A549 (cell line): ENCODE data around the gene DRGX.

ENCODE experiments used
- CBX2 ChIP-seq: fragments of 200-600 bp; sonication (generic); IDR thresholded peaks from 2 replicates; pipeline ENCODE4 v1.6.1; 2016; ENCODE audit warnings: low read depth, mild to moderate bottlenecking, borderline replicate concordance
- CEBPB ChIP-seq, 2 experiments: fragments of >200 bp in 1 of 2; sonication (Bioruptor Twin) in 1 of 2; formaldehyde crosslinking in 1 of 2; IDR thresholded peaks; 2 replicates each; pipeline ENCODE4 v1.6.1; 2012 to 2016
- CTCF ChIP-seq: fragments of >200 bp; sonication (Bioruptor Twin); formaldehyde crosslinking; IDR thresholded peaks from 3 replicates; pipeline ENCODE4 v1.5.1; 2016
- EP300 ChIP-seq, 2 experiments: fragments of >200 bp; sonication (Bioruptor Twin); formaldehyde crosslinking; IDR thresholded peaks; 2 replicates in 1 of 2; 3 replicates in 1 of 2; pipeline ENCODE4 v1.6.1; 2016 to 2017
- HOXB13 ChIP-seq: fragments of 250-450 bp; sonication (Bioruptor Pico); IDR thresholded peaks from 2 replicates; pipeline ENCODE4 v1.5.0; 2020; ENCODE audit warnings: low read depth, mild to moderate bottlenecking, moderate library complexity
- KDM1A ChIP-seq: fragments of 200-600 bp; sonication (generic); IDR thresholded peaks from 2 replicates; pipeline ENCODE4 v1.6.1; 2016; ENCODE audit warnings: low read depth, mild to moderate bottlenecking
- KDM5A ChIP-seq: fragments of 200-600 bp; sonication (generic); IDR thresholded peaks from 2 replicates; pipeline ENCODE4 v1.6.1; 2016; ENCODE audit warnings: antibody characterized with exemption, mild to moderate bottlenecking
- POLR2A ChIP-seq: IDR thresholded peaks from 2 replicates; pipeline ENCODE4 v1.6.1; 2012; ENCODE audit warnings: mild to moderate bottlenecking, low read length
- RAD21 ChIP-seq, 2 experiments: fragments of >200 bp in 1 of 2; sonication (Bioruptor Twin) in 1 of 2; formaldehyde crosslinking in 1 of 2; IDR thresholded peaks in 1 of 2; conservative IDR thresholded peaks in 1 of 2; 2 replicates in 1 of 2; 3 replicates in 1 of 2; pipeline ENCODE4 v1.6.1; 2012 to 2018; ENCODE audit warnings: inconsistent platforms in 1 of 2
- RCOR1 ChIP-seq: fragments of 150-350 bp; IDR thresholded peaks from 2 replicates; pipeline ENCODE4 v1.6.1; 2014; ENCODE audit warnings: antibody characterized with exemption, low read length, low read depth
- RFX5 ChIP-seq: fragments of 450-650 bp; IDR thresholded peaks from 2 replicates; pipeline ENCODE4 v1.7.1; 2014; ENCODE audit warnings: antibody characterized with exemption, mild to moderate bottlenecking, moderate library complexity
- SREBF2 ChIP-seq: fragments of 450-650 bp; IDR thresholded peaks from 2 replicates; pipeline ENCODE4 v1.6.1; 2014; ENCODE audit warnings: mild to moderate bottlenecking, moderate library complexity
- USF2 ChIP-seq: fragments of 450-650 bp; IDR thresholded peaks from 2 replicates; pipeline ENCODE4 v1.6.1; 2014; ENCODE audit warnings: antibody characterized with exemption

GRCh38 chr10:49442863-49443262 lies 47.0 kb upstream of the DRGX start:
- TF ChIP-seq CTCF, result no peak
- no peak for TF ChIP-seq RCOR1
- no peak for TF ChIP-seq CBX2
- no peak for TF ChIP-seq POLR2A
- TF ChIP-seq SREBF2, result no peak
- TF ChIP-seq KDM5A, result no peak
- no peak for TF ChIP-seq RFX5
- TF ChIP-seq USF2, result no peak
- TF ChIP-seq EP300 (IDR thresholded peaks at IDR 0.05), result no peak
- TF ChIP-seq CEBPB (IDR thresholded peaks at IDR 0.05), result no peak
- TF ChIP-seq RAD21 (conservative IDR thresholded peaks at IDR 0.05 in 1 of 2, IDR thresholded peaks at IDR 0.05 in 1 of 2), result no peak
- no peak for TF ChIP-seq HOXB13 (CRISPR knock-in tag)
- no peak for TF ChIP-seq KDM1A
